ENCODE measurements around the gene CNTRL.

DNA sequence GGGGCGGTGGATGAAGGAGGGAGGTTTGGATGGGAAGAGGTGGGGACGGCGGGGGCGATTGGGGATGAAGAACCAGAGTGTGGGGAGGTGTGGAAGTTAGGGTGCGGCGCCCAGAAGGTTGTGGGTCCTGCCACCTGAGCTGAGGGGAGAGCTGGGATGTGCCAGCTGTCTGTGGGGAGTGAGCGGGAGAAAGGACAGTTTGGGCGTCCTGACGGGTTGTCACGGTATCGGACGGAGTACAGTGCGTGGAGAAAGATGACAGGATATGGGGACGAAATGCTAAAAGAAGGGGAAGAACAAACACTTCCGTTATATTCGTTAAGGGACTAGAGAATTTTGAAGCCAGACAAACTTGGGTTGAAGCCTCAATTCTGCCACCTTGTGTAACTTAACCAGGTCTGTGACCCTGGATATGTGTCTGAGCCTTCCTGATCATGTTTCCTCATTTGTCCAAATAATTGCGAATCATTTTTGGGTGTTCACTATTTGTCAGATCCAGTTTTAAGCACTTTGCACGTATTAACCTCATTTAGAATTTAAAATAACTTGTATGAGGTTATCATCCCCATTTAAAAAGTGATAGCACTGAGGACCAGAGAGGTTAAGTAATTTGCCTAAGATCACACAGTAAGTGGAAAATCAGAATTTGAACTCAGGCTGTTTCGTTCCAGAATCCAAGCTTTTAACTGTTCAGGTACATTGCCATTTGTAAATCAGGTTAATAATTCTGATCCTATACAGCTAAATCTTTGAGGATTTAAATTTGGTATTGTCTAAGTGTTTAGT is 689 bp downstream of the CNTRL start:
- TF ChIP-seq POLR2AphosphoS5 (IDR thresholded peaks at IDR 0.05; ENCODE audit: borderline replicate concordance, low read depth, low read length), result no peak
- no peak for TF ChIP-seq EZH2 (IDR thresholded peaks at IDR 0.05)
